HepG2 (cell line): ENCODE data around the gene WDR37. TPM values are rescaled to one million over a fixed set of nuclear protein-coding genes. Genes with fewer than 3 reads are reported as not detected.

ENCODE experiments used
- ATAC-seq: fragments of 200-7000 bp; cut with Tn5 transposase; 3 replicates; pipeline ENCODE4 v1.9.1; 2020; ENCODE audit warnings: mild to moderate bottlenecking, moderate library complexity
- BruUV-seq: library from RNA; stranded (reverse); fragments of 400-500 nt; replicated peaks from 2 replicates; lab custom pipeline; 2021; lab: Mats Ljungman, UMichigan
- CTCF ChIA-PET: fragments of 300-600 bp; formaldehyde crosslinking; extraction: SDS; loops from one replicate; lab custom pipeline; 2021; ENCODE audit warnings: low total read pairs, inconsistent platforms, low intra/inter-chr PET ratio; lab: Yijun Ruan, JAX
- POLR2A ChIA-PET: fragments of 350-600 bp; sonication (Branson Sonifier 250); formaldehyde crosslinking; loops from one replicate; lab custom pipeline; 2020; ENCODE audit warnings: antibody characterized with exemption, inconsistent platforms; lab: Yijun Ruan, JAX
- DNase-seq: peaks from one replicate; pipeline ENCODE4 v3.0.0-alpha.2; 2015; ENCODE audit warnings: low spot score
- FAIRE-seq: peaks from 3 replicates; lab custom pipeline; 2011; peaks lifted over from hg19 to GRCh38; lab: Jason Lieb, UNC
- H2AFZ ChIP-seq: one replicate; pipeline ENCODE4 v1.6.1; 2011; ENCODE audit warnings: low read length, inconsistent platforms
- H3K27ac ChIP-seq: fragments of 300-600 bp; 3 replicates; pipeline ENCODE4 v1.8.0; 2011; ENCODE audit warnings: mixed run types, mild to moderate bottlenecking, mixed read lengths, low read length, inconsistent platforms; ENCODE audit not compliant: insufficient read depth; ENCODE audit errors: extremely low read length
- H3K27me3 ChIP-seq, 2 experiments: fragments of 200-600 bp in 1 of 2; 2 replicates in 1 of 2; 3 replicates in 1 of 2; pipeline versions ENCODE4 v1.6.0 to v1.8.0; 2011; ENCODE audit warnings: low read length in 2 of 2, mild to moderate bottlenecking in 2 of 2, moderate library complexity in 2 of 2, inconsistent platforms in 1 of 2; ENCODE audit not compliant: insufficient read depth in 2 of 2, control insufficient read depth in 1 of 2
- H3K36me3 ChIP-seq, 2 experiments: fragments of 200-600 bp in 1 of 2; replicated peaks in 1 of 2; 2 replicates in 1 of 2; 3 replicates in 1 of 2; pipeline versions ENCODE4 v1.5.1 to v1.8.0; 2011; ENCODE audit warnings: low read length in 2 of 2, inconsistent platforms in 1 of 2; ENCODE audit not compliant: insufficient read depth in 2 of 2, control insufficient read depth in 1 of 2
- H3K4me1 ChIP-seq: 2 replicates; pipeline ENCODE4 v1.5.1; 2012; ENCODE audit warnings: low read length, inconsistent platforms; ENCODE audit not compliant: insufficient read depth
- H3K4me2 ChIP-seq: 2 replicates; pipeline ENCODE4 v1.6.0; 2011; ENCODE audit warnings: low read depth, low read length, inconsistent platforms
- H3K4me3 ChIP-seq, 3 experiments: fragments of 200-600 bp in 1 of 3; sonication (generic), shearing (Covaris generic) in 1 of 3; replicated peaks in 1 of 3; 2 replicates each; pipeline ENCODE4 v1.5.1; 2011 to 2016; ENCODE audit warnings: low read length in 3 of 3, inconsistent platforms in 2 of 3, low read depth in 2 of 3, mild to moderate bottlenecking in 2 of 3, control low read depth in 1 of 3, mixed read lengths in 1 of 3; ENCODE audit not compliant: insufficient read depth in 1 of 3
- H3K79me2 ChIP-seq: one replicate; pipeline ENCODE4 v1.6.1; 2011; ENCODE audit warnings: low read length, inconsistent platforms; ENCODE audit not compliant: insufficient read depth
- H3K9ac ChIP-seq: 2 replicates; pipeline ENCODE4 v1.6.0; 2011; ENCODE audit warnings: mild to moderate bottlenecking, low read depth, low read length, inconsistent platforms; ENCODE audit not compliant: insufficient read depth
- H3K9me3 ChIP-seq: 2 replicates; pipeline ENCODE4 v1.5.1; 2012; ENCODE audit warnings: mild to moderate bottlenecking, low read length
- H4K20me1 ChIP-seq: 2 replicates; pipeline ENCODE4 v1.6.0; 2011; ENCODE audit warnings: inconsistent platforms, mild to moderate bottlenecking, low read length, moderate library complexity; ENCODE audit not compliant: insufficient read depth
- REXO4 ChIP-seq: sonication (generic); formaldehyde crosslinking; IDR thresholded peaks from 2 replicates; pipeline ENCODE4 v1.8.0; 2022; ENCODE audit warnings: missing genetic modification reagents, mild to moderate bottlenecking, borderline replicate concordance
- TARDBP ChIP-seq: sonication (generic); formaldehyde crosslinking; IDR thresholded peaks from 2 replicates; pipeline ENCODE4 v1.8.0; 2022; ENCODE audit warnings: mild to moderate bottlenecking, missing genetic modification reagents
- TEAD2 ChIP-seq: sonication (generic); formaldehyde crosslinking; IDR thresholded peaks from 2 replicates; pipeline ENCODE4 v1.9.0; 2021; ENCODE audit warnings: missing genetic modification reagents
- THAP11 ChIP-seq: IDR thresholded peaks from 2 replicates; pipeline ENCODE4 v1.6.1; 2016; ENCODE audit warnings: missing biosample characterization, missing genetic modification reagents
- U2AF2 ChIP-seq: fragments of 200-400 bp; formaldehyde crosslinking; IDR thresholded peaks from 2 replicates; pipeline ENCODE4 v1.6.1; 2017; ENCODE audit warnings: low read depth, mild to moderate bottlenecking, low read length
- ZNF749 ChIP-seq: sonication (generic); formaldehyde crosslinking; IDR thresholded peaks from 2 replicates; pipeline ENCODE4 v1.8.0; 2022; ENCODE audit warnings: mild to moderate bottlenecking, missing genetic modification reagents, moderate library complexity, borderline replicate concordance
- ZSCAN30 ChIP-seq: sonication (generic); formaldehyde crosslinking; IDR thresholded peaks from 2 replicates; pipeline ENCODE4 v1.5.0; 2020; ENCODE audit warnings: mild to moderate bottlenecking, missing genetic modification reagents
- ZZZ3 ChIP-seq: sonication (generic); formaldehyde crosslinking; IDR thresholded peaks from 2 replicates; pipeline ENCODE4 v1.4.0; 2020; ENCODE audit warnings: missing genetic modification reagents, mild to moderate bottlenecking, borderline replicate concordance
- WGBS: methylation state at CpG from one replicate; pipeline ENCODE4 v1.1.6; 2017; ENCODE audit warnings: low lambda C conversion rate; 5-methylcytosine and 5-hydroxymethylcytosine counted together
- in situ Hi-C: cut with HindIII; loops from 2 replicates; pipeline ENCODE4 v1.10.0; 2017; ENCODE audit warnings: low pct_unique_long_range_greater_than_20kb; ENCODE audit not compliant: extremely low pct_ligation_motif_present
- intact Hi-C: fragments of 100-400 bp; cut with micrococcal nuclease; formaldehyde crosslinking; loops from one replicate; pipeline ENCODE4 v1.10.0; 2022; ENCODE audit not compliant: unreplicated experiment
- polyA plus RNA-seq, 8 experiments: library from polyadenylated mRNA; depleted of rRNA in 3 of 8; stranded (reverse) in 7 of 8; unstranded in 1 of 8; fragments of >200 nt; fragmentation: Illumina TruSeq in 4 of 8; extraction: Trizol in 4 of 8; gene quantifications; 2 replicates each; pipeline versions ENCODE4 v1.2.1 to v1.2.3, GENCODE V29; 2011 to 2016; ENCODE audit warnings: low read depth in 4 of 8, missing spikeins in 1 of 8, mixed read lengths in 1 of 8; ENCODE audit not compliant: insufficient read depth in 1 of 8
- total RNA-seq, 5 experiments: library from RNA; depleted of rRNA; stranded (reverse); fragments of >200 nt; fragmentation: Illumina TruSeq; extraction: Trizol; gene quantifications; 2 replicates each; pipeline ENCODE4 v1.2.3, GENCODE V29; 2016; ENCODE audit warnings: low read depth in 1 of 5
- TF ChIP-seq, protein P1 (sequence below): sonication (generic); formaldehyde crosslinking; IDR thresholded peaks from 2 replicates; pipeline ENCODE4 v1.8.0; 2022; ENCODE audit warnings: mild to moderate bottlenecking, missing genetic modification reagents, borderline replicate concordance
- TF ChIP-seq, protein P2 (sequence below): sonication (generic); formaldehyde crosslinking; IDR thresholded peaks from 2 replicates; pipeline ENCODE4 v1.5.0; 2020; ENCODE audit warnings: mild to moderate bottlenecking, missing genetic modification reagents

The WDR37 gene
- total and polyA plus RNA-seq, 2 of the 13 experiments (the other 11 are each of a cell fraction or from before 2014, with no cell fraction given) = 5.9 to 7.5 TPM

GRCh38 chr10:1110674-1111119 is 54.5 kb downstream of the WDR37 start (continued):
- TF ChIP-seq, protein P1, sequence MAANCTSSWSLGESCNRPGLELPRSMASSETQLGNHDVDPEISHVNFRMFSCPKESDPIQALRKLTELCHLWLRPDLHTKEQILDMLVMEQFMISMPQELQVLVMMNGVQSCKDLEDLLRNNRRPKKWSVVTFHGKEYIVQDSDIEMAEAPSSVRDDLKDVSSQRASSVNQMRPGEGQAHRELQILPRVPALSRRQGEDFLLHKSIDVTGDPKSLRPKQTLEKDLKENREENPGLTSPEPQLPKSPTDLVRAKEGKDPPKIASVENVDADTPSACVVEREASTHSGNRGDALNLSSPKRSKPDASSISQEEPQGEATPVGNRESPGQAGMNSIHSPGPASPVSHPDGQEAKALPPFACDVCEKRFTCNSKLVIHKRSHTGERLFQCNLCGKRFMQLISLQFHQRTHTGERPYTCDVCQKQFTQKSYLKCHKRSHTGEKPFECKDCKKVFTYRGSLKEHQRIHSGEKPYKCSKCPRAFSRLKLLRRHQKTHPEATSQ (CRISPR knock-in tag) = no peak
- no peak for TF ChIP-seq ZZZ3 (CRISPR knock-in tag)
- TF ChIP-seq, protein P2, sequence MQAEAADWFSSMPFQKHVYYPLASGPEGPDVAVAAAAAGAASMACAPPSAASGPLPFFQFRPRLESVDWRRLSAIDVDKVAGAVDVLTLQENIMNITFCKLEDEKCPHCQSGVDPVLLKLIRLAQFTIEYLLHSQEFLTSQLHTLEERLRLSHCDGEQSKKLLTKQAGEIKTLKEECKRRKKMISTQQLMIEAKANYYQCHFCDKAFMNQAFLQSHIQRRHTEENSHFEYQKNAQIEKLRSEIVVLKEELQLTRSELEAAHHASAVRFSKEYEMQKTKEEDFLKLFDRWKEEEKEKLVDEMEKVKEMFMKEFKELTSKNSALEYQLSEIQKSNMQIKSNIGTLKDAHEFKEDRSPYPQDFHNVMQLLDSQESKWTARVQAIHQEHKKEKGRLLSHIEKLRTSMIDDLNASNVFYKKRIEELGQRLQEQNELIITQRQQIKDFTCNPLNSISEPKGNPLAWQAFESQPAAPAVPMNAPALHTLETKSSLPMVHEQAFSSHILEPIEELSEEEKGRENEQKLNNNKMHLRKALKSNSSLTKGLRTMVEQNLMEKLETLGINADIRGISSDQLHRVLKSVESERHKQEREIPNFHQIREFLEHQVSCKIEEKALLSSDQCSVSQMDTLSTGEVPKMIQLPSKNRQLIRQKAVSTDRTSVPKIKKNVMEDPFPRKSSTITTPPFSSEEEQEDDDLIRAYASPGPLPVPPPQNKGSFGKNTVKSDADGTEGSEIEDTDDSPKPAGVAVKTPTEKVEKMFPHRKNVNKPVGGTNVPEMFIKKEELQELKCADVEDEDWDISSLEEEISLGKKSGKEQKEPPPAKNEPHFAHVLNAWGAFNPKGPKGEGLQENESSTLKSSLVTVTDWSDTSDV (CRISPR knock-in tag) = no peak
- TF ChIP-seq ZSCAN30 (CRISPR knock-in tag) = no peak
- TF ChIP-seq THAP11 (CRISPR knock-in tag) = no peak
- TF ChIP-seq U2AF2 = no peak
- no peak for TF ChIP-seq ZNF749 (CRISPR knock-in tag)

DNA sequence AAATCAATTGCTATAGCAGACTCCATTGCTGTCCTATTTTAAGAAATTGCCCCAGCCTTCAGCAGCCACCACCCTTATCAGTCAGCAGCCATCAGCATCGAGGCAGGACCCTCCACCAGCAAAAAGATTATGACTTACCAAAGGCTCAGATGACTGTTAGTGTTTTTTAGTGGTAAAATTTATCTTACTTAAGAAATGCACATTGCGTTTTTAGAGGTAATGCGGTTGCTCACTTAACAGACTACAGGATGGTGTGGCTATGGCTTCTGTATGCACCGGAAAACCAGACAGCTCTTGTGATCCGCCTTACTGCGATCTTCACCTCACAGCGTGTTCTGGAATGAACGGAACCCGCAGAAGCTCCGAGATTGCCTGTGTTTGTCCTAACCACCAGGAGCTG is 58.1 kb downstream of the WDR37 start:
- Histone ChIP-seq H3K27ac (no peak overlapping the region), H3K27me3 (no peaks in the 10 kb centered on the region), H3K9me3 (no peaks in the 10 kb centered on the region), H2AFZ (no peak overlapping the region), H3K4me1 (peaks cover 26% of the 10 kb centered on the region), H3K4me3 (no peak overlapping the region), H3K9ac (no peak overlapping the region), H3K4me2 (no peak overlapping the region), H3K36me3 (peaks cover 17 to 57% of the 10 kb centered on the region in 2 experiments; a peak in 4 of 5 replicates), H3K79me2 (no peaks in the 10 kb centered on the region), H4K20me1 (peaks cover 11% of the 10 kb centered on the region)
- DNase-seq (no peak), ATAC-seq (no peak), FAIRE-seq (no peak)
- in situ Hi-C loops (no loop called here), intact Hi-C loops (loop anchor here (5.0 kb wide), 1 partner anchor 618 kb away; no protein-coding TSS in a partner anchor)
- no peak for TF ChIP-seq TARDBP (CRISPR knock-in tag)
- no peak for TF ChIP-seq REXO4 (CRISPR knock-in tag)
- no peak for TF ChIP-seq TEAD2 (CRISPR knock-in tag)
- BruUV-seq = no TSS peak
- 98% methylated on average over 10 of the region's 10 CpGs for WGBS
- ChIA-PET CTCF (no interaction called here), POLR2A (no interaction called here)
